Sigmoid colon (tissue), 3 donors: ENCODE measurements around the gene UCK1.

Experiments
- CTCF ChIP-seq, 4 experiments: fragments of 450-650 bp in 3 of 4; fragments of 200-600 bp in 1 of 4; IDR thresholded peaks; one replicate each; pipeline ENCODE4 v1.5.1; 2016 to 2019; ENCODE audit warnings: antibody characterized with exemption in 4 of 4, mild to moderate bottlenecking in 3 of 4, moderate library complexity in 2 of 4
- POLR2A ChIP-seq, 2 donors: fragments of 450-650 bp; IDR thresholded peaks; one replicate each; pipeline ENCODE4 v1.6.1; 2016; ENCODE audit warnings: antibody characterized with exemption in 2 of 2, mild to moderate bottlenecking in 2 of 2, moderate library complexity in 2 of 2

GRCh38 chr9:131546336-131547084 lies 15.4 kb upstream of the UCK1 start:
- TF ChIP-seq CTCF (IDR thresholded peaks at IDR 0.05), result no peak
- no peak for TF ChIP-seq POLR2A (IDR thresholded peaks at IDR 0.05)
